Activated T-cell treated with anti-CD3 and anti-CD28 coated beads, Interleukin-2, amount 50 U/mL, for 4 hours (primary cell): ENCODE measurements around the gene NAT16. TPM values are rescaled to one million over a fixed set of nuclear protein-coding genes. Genes with fewer than 3 reads are reported as not detected.
"Not testable (repeated sequence)": the region's sequence is repeated elsewhere in the genome, so short reads cannot be mapped to it uniquely, and the experiment has no call there.

Source experiments
- ATAC-seq, 2 donors: fragments of 200-7000 bp; cut with Tn5 transposase; one replicate each; pipeline ENCODE4 v1.10.0; 2021
- DNase-seq: peaks from one replicate; pipeline ENCODE4 v3.0.0-alpha.2; 2020
- H3K27me3 Mint-ChIP-seq: one replicate; pipeline ENCODE4 v1.8.0; 2021; ENCODE audit warnings: low read depth, mixed read lengths
- H3K36me3 Mint-ChIP-seq: one replicate; pipeline ENCODE4 v1.8.0; 2022; ENCODE audit warnings: mixed read lengths; ENCODE audit not compliant: insufficient read depth
- H3K4me1 Mint-ChIP-seq: one replicate; pipeline ENCODE4 v1.8.0; 2021; ENCODE audit warnings: low read depth, mixed read lengths
- H3K4me3 Mint-ChIP-seq: one replicate; pipeline ENCODE4 v1.8.0; 2021; ENCODE audit warnings: mild to moderate bottlenecking, moderate library complexity, mixed read lengths
- H3K9me3 Mint-ChIP-seq: one replicate; pipeline ENCODE4 v1.8.0; 2021; ENCODE audit warnings: mixed read lengths
- total RNA-seq, 3 donors: library from RNA; stranded (reverse); gene quantifications; one replicate each; pipeline ENCODE4 v1.2.1, GENCODE V29; 2021

Gene NAT16
- total RNA-seq, 3 donors from 2014 or later, result not detected

DNA sequence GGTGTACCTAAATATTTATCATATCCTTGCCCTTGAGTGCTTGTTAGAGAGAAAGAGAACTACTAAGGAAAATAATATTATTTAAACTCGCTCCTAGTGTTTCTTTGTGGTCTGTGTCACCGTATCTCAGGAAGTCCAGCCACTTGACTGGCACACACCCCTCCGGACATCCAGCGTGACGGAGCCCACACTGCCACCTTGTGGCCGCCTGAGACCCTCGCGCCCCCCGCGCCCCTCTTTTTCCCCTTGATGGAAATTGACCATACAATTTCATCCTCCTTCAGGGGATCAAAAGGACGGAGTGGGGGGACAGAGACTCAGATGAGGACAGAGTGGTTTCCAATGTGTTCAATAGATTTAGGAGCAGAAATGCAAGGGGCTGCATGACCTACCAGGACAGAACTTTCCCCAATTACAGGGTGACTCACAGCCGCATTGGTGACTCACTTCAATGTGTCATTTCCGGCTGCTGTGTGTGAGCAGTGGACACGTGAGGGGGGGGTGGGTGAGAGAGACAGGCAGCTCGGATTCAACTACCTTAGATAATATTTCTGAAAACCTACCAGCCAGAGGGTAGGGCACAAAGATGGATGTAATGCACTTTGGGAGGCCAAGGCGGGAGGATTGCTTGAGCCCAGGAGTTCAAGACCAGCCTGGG, 41.8 kb downstream of the NAT16 start:
- H3K36me3 Mint-ChIP-seq, result no peaks in the 10 kb centered on the region
- H3K4me3 Mint-ChIP-seq, result peak overlapping the region; percentile 56
- H3K4me1 Mint-ChIP-seq, result peaks cover 45% of the 10 kb centered on the region
- H3K27me3 Mint-ChIP-seq, result peaks cover 14% of the 10 kb centered on the region
- DNase-seq (peak; percentile 84), ATAC-seq (peak; percentile 91 to 94)
- no peaks in the 10 kb centered on the region for H3K9me3 Mint-ChIP-seq

DNA sequence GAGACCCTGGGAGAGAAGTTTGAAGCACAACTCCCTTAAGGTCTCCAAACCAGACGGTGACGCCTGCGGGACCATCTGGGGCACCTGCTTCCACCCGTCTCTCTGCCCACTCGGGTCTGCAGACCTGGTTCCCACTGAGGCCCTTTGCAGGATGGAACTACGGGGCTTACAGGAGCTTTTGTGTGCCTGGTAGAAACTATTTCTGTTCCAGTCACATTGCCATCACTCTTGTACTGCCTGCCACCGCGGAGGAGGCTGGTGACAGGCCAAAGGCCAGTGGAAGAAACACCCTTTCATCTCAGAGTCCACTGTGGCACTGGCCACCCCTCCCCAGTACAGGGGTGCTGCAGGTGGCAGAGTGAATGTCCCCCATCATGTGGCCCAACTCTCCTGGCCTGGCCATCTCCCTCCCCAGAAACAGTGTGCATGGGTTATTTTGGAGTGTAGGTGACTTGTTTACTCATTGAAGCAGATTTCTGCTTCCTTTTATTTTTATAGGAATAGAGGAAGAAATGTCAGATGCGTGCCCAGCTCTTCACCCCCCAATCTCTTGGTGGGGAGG, 42.4 kb downstream of the NAT16 start:
- DNase-seq (no peak), ATAC-seq (no peak)
- H3K4me1 Mint-ChIP-seq, result peaks cover 47% of the 10 kb centered on the region
- no peaks in the 10 kb centered on the region for H3K9me3 Mint-ChIP-seq
- peak overlapping the region; percentile 40 for H3K4me3 Mint-ChIP-seq
- peaks cover 17% of the 10 kb centered on the region for H3K27me3 Mint-ChIP-seq
- no peaks in the 10 kb centered on the region for H3K36me3 Mint-ChIP-seq

DNA sequence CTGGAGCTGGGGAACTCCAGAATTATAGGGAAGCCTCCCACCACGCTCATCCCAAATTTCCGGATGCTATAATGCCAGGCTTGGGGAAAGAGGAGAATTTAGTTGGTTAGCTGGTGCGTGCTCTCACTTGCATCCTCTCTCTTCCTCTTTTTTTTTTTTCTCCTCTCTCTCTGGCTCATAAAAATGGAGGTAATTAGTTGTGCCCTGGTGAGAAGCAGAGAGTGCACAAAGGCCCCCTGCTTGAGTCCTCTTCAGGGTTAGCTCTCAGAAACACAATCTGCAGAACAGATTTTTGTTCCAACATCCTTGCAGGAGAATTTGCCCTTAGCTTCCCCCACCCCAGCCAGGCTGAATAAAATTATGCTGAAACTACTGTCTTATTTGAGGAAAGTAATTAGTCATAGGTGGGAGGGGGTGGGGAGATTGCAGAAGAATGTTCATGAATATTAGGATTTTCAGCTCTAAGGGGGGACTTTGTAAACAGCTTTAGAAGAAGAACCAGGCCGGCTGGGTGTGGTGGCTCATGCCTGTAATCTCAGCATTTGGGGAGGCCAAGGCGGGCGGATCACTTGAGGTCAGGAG, 45.6 kb downstream of the NAT16 start:
- Mint-ChIP-seq H3K27me3 (peaks cover 27% of the 10 kb centered on the region), H3K4me3 (no peak overlapping the region), H3K4me1 (peaks cover 39% of the 10 kb centered on the region), H3K36me3 (no peaks in the 10 kb centered on the region), H3K9me3 (no peaks in the 10 kb centered on the region)
- no peak for DNase-seq
- ATAC-seq, result no peak

DNA sequence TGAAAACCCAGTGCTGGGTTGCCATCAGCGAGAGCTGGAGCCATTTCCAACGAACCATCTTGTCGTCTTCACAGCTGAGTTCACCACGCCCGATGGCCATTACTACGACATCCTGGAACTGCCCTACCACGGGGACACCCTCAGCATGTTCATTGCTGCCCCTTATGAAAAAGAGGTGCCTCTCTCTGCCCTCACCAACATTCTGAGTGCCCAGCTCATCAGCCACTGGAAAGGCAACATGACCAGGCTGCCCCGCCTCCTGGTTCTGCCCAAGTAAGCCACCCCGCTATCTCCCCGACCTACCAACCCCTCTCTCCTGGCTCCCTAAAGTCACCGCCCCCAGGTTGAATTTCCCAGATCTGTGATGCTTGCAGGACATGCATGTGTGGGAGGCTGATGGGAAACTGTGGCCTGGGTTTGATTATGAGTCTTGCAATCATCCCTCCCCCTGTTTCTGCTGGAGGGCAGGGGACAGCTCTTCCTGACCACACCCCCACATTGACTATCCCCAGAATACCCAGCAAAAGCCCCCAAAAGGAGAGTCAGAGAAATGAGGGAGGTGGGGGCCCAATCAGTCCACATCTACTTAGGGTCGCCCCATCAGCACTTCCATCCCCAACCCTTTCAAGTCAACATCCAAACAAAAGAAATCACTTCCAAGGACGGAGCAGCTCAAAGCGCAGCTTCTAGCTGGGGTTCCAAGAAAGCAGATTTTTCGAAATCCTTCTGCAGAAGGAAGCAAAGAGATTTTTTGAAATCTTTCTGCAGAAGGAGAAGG, 46.3 kb downstream of the NAT16 start:
- ATAC-seq (no peak), DNase-seq (no peak)
- Mint-ChIP-seq H3K9me3 (no peaks in the 10 kb centered on the region), H3K36me3 (no peaks in the 10 kb centered on the region), H3K4me1 (peaks cover 36% of the 10 kb centered on the region), H3K27me3 (peaks cover 30% of the 10 kb centered on the region), H3K4me3 (no peak overlapping the region)

DNA sequence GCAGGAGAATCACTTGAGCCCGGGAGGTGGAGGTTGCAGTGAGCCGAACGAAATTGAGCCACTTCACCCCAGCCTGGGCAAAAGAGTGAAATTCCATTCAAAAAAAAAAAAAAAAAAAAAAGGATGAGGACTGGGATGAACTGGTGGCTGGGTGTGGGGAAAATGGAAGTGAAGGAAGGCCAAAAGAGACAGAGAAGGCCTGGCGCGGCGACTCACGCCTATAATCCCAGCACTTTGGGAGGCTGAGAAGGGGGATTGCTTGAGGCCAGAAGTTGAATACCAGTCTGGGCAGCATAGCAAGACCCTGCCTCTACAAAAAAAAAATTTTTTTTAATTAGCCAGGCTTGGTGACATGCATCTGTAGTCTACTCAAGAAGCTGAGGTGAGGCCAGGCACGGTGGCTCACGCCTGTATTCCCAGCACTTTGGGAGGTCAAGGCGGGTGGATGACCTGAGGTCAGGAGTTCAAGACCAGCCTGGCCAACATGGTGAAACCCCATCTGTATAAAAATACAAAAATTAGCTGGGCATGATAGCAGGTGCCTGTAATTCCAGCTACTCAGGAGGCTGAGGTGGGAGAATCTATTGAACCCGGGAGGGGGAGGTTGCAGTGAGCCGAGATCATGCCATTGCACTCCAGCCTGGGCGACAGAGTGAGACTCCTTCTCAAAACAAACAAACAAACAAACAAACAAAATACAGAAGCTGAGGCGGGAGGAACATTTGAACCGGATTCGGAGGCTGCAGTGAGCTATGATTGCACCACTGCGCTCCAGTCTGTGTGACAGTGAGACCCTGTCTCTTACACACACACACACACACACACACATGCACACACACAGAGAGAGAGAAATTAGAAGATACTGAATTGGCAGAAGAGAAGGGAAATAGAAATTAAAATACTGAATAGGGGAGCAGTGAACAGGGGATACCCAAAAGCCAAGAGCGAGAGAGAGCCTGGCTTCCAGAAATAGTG, 47.2 kb downstream of the NAT16 start:
- not testable (repeated sequence) for ATAC-seq, DNase-seq, H3K36me3 Mint-ChIP-seq, H3K4me3 Mint-ChIP-seq, H3K9me3 Mint-ChIP-seq
- Mint-ChIP-seq H3K27me3 (peaks cover 31% of the 10 kb centered on the region), H3K4me1 (peaks cover 29% of the 10 kb centered on the region)

DNA sequence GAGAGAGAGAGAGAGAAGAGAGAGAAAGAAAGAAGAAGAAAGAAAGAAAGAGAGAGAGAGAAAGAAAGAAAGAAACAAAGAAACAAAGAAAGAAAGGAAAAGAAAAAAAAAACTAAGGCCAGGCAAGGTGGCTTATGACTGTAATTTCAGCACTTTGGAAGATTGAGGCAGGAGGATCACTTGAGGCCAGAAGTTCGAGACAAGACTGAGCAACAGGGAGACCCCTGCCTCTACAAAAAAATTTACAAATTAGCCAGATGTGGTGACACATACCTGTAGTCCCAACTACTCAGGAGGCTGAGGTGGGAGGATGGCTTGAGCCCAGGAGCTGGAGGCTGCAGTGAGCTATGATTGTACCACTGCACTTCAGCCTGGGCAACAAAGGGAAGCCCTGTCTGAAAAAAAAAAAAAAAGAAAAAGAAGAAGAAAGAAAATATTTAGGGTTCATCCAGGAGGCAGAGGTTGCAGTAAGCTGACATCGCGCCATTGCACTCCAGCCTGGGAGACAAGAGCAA, 50.4 kb downstream of the NAT16 start:
- Mint-ChIP-seq H3K4me1 (peaks cover 32% of the 10 kb centered on the region), H3K9me3 (no peaks in the 10 kb centered on the region), H3K36me3 (no peaks in the 10 kb centered on the region), H3K27me3 (peaks cover 51% of the 10 kb centered on the region), H3K4me3 (no peak overlapping the region)
- no peak for DNase-seq
- no peak for ATAC-seq

DNA sequence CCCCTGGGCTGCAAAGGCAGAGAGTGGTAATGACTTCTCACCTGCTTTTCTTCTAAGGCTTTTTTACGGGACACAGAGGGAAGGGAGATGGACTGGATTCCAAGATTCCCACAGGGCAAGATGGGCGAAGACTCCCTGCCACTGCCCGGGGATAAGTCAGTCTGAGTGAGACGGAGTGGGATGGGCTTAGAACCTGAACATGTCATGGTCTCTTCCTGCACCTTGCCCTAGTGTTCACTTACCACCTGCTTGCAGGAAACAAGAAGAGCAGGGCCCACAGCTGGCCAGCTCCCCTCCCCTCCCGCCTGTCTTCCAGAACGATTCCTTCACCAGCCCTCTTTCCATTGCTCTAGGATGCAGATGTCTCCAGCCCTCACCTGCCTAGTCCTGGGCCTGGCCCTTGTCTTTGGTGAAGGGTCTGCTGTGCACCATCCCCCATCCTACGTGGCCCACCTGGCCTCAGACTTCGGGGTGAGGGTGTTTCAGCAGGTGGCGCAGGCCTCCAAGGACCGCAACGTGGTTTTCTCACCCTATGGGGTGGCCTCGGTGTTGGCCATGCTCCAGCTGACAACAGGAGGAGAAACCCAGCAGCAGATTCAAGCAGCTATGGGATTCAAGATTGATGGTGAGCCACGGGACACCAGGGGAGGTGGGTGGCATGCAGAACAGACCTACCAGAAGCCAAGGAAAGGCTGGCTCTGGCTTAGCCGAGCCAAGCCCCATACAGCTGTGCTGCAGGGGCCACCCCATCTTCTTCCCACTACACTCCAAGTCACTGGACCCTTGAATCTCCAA, 51.9 kb downstream of the NAT16 start:
- no peaks in the 10 kb centered on the region for H3K36me3 Mint-ChIP-seq
- H3K4me1 Mint-ChIP-seq, result peaks cover 24% of the 10 kb centered on the region

DNA sequence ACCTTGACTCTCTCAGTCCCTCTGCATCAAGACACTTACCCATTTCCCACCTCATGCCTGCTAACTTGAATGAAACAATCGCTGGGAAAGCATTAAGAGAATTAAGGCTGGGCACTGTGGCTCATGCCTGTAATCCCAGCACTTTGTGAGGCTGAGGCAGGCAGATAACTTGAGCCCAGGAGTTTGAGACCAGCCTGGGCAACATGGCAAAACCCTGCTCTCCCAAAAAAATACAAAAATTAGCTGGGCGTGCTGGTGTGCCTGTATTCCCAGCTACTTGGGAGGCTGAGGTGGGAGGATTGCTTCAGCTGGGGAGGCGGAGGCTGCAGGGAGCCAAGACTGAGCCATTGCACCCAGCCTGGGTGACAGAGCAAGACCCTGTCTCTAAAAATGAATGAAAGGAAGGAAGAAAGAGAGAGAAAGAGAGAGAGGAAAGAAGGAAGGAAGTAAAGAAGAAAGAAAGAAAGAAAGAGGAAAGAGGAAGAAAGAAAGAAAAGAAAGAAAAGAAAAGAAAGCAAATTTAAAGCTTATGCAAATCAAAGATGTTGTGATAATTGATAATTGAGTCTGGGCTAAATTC, 52.5 kb downstream of the NAT16 start:
- ATAC-seq (no peak), DNase-seq (no peak)
- peak overlapping the region; percentile 19 for H3K4me3 Mint-ChIP-seq
- H3K4me1 Mint-ChIP-seq, result peaks cover 25% of the 10 kb centered on the region
- H3K36me3 Mint-ChIP-seq, result no peaks in the 10 kb centered on the region
- no peaks in the 10 kb centered on the region for H3K9me3 Mint-ChIP-seq
- peaks cover 50% of the 10 kb centered on the region for H3K27me3 Mint-ChIP-seq

More for the DNA sequence above, 51.9 kb downstream of the NAT16 start:
- Mint-ChIP-seq H3K4me3 (no peak overlapping the region), H3K9me3 (no peaks in the 10 kb centered on the region), H3K27me3 (peaks cover 48% of the 10 kb centered on the region)
- no peak for DNase-seq
- peak in 1 of 2 donors; percentile 21 for ATAC-seq

DNA sequence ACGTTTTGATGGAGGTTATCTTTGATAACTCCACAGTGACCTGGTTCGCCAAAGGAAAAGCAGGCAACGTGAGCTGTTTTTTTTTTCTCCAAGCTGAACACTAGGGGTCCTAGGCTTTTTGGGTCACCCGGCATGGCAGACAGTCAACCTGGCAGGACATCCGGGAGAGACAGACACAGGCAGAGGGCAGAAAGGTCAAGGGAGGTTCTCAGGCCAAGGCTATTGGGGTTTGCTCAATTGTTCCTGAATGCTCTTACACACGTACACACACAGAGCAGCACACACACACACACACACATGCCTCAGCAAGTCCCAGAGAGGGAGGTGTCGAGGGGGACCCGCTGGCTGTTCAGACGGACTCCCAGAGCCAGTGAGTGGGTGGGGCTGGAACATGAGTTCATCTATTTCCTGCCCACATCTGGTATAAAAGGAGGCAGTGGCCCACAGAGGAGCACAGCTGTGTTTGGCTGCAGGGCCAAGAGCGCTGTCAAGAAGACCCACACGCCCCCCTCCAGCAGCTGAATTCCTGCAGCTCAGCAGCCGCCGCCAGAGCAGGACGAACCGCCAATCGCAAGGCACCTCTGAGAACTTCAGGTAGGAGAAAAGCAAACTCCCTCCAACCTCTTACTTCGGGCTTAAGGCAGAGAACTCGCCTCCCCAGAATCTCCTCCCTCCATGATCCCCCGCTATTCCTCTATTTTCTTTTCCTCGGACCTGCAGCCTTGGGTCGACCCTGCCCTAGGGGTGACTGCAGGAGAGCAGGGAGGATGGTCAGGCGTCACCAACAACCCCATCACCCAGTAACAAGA, 53.2 kb downstream of the NAT16 start, which contains the start of gene SERPINE1:
Gene SERPINE1, plus strand, starts transcription at position 454 of the 809 bp plus-strand sequence. CDS start 1,290 bp downstream, outside the sequence.
- Mint-ChIP-seq H3K36me3 (no peaks in the 10 kb centered on the region), H3K9me3 (no peaks in the 10 kb centered on the region), H3K4me3 (peak within 1 kb of the TSS; percentile 19), H3K4me1 (peaks cover 30% of the 10 kb centered on the region), H3K27me3 (peaks cover 52% of the 10 kb centered on the region)
- peak; percentile 62 to 66 for ATAC-seq
- DNase-seq, result peak; percentile 37

DNA sequence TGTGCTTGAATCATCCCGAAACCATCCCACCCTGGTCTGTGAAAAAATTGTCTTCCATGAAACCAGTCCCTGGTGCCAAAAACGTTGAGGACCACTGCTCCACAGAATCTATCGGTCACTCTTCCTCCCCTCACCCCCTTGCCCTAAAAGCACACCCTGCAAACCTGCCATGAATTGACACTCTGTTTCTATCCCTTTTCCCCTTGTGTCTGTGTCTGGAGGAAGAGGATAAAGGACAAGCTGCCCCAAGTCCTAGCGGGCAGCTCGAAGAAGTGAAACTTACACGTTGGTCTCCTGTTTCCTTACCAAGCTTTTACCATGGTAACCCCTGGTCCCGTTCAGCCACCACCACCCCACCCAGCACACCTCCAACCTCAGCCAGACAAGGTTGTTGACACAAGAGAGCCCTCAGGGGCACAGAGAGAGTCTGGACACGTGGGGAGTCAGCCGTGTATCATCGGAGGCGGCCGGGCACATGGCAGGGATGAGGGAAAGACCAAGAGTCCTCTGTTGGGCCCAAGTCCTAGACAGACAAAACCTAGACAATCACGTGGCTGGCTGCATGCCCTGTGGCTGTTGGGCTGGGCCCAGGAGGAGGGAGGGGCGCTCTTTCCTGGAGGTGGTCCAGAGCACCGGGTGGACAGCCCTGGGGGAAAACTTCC, 54.0 kb downstream of the NAT16 start:
- no peaks in the 10 kb centered on the region for H3K36me3 Mint-ChIP-seq
- no peaks in the 10 kb centered on the region for H3K9me3 Mint-ChIP-seq
- no peak for ATAC-seq
- DNase-seq, result no peak
- H3K27me3 Mint-ChIP-seq, result peaks cover 54% of the 10 kb centered on the region
- H3K4me3 Mint-ChIP-seq, result no peak overlapping the region
- peaks cover 31% of the 10 kb centered on the region for H3K4me1 Mint-ChIP-seq

DNA sequence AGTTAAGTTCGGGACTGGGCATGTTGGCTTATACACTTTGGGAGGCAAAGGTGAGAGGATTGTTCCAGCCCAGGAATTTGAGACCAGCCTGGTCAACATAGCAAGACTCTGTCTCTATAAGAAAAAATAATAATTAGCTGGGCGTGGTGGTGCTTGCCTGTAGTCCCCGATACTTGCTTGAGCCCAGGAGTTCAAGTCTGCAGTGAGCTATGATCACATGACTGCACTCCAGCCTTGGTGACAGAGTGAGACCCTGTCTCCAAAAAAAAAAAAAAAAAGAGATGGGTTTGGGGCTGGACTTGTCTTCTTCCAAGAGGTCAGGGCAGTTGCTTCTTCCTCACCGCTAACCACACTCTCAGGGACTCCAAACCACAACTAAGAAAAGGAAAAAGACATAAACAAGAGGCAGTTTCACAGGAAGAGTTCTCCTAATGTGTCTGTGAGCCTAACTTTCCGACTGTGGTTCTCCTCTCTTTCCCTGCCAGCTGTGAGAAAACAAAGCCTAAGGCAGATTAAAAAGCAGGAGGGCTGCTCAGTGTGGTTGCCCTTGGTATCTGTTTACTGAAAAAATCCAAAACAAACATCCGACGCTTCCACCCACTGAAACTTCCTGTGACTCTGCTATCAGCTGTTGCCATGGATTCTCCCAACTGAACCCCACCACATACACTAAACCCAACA, 55.6 kb downstream of the NAT16 start:
- H3K27me3 Mint-ChIP-seq, result peaks cover 61% of the 10 kb centered on the region
- no peaks in the 10 kb centered on the region for H3K36me3 Mint-ChIP-seq
- peaks cover 31% of the 10 kb centered on the region for H3K4me1 Mint-ChIP-seq
- no peak overlapping the region for H3K4me3 Mint-ChIP-seq
- DNase-seq, result no peak
- no peak for ATAC-seq
- H3K9me3 Mint-ChIP-seq, result no peaks in the 10 kb centered on the region
